Esophagus squamous epithelium (tissue), 4 donors: ENCODE data around the gene TREML4.

Experiments
- POLR2A ChIP-seq, 4 donors: fragments of 450-650 bp; IDR thresholded peaks; one replicate each; pipeline ENCODE4 v1.6.1; 2017; ENCODE audit warnings: antibody characterized with exemption in 4 of 4, mild to moderate bottlenecking in 4 of 4, moderate library complexity in 3 of 4
- TF ChIP-seq, protein P1 (sequence below), 6 experiments: fragments of 450-650 bp in 4 of 6; fragments of 200-600 bp in 2 of 6; sonication (generic) in 2 of 6; IDR thresholded peaks; one replicate each; pipeline ENCODE4 v1.5.1; 2016 to 2019; ENCODE audit warnings: antibody characterized with exemption in 6 of 6, mild to moderate bottlenecking in 4 of 6, moderate library complexity in 4 of 6

GRCh38 chr6:41181566-41181965 is 46.6 kb upstream of the TREML4 start:
- TF ChIP-seq, protein P1, sequence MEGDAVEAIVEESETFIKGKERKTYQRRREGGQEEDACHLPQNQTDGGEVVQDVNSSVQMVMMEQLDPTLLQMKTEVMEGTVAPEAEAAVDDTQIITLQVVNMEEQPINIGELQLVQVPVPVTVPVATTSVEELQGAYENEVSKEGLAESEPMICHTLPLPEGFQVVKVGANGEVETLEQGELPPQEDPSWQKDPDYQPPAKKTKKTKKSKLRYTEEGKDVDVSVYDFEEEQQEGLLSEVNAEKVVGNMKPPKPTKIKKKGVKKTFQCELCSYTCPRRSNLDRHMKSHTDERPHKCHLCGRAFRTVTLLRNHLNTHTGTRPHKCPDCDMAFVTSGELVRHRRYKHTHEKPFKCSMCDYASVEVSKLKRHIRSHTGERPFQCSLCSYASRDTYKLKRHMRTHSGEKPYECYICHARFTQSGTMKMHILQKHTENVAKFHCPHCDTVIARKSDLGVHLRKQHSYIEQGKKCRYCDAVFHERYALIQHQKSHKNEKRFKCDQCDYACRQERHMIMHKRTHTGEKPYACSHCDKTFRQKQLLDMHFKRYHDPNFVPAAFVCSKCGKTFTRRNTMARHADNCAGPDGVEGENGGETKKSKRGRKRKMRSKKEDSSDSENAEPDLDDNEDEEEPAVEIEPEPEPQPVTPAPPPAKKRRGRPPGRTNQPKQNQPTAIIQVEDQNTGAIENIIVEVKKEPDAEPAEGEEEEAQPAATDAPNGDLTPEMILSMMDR (IDR thresholded peaks at IDR 0.05) = no peak
- TF ChIP-seq POLR2A (IDR thresholded peaks at IDR 0.05) = no peak
